ENCODE data around the gene MRPL36. TPM values are rescaled to one million over a fixed set of nuclear protein-coding genes. Genes with fewer than 3 reads are reported as not detected.

Gene MRPL36
- total RNA-seq, 1 donor from 2014 or later, result 50.1 TPM

DNA sequence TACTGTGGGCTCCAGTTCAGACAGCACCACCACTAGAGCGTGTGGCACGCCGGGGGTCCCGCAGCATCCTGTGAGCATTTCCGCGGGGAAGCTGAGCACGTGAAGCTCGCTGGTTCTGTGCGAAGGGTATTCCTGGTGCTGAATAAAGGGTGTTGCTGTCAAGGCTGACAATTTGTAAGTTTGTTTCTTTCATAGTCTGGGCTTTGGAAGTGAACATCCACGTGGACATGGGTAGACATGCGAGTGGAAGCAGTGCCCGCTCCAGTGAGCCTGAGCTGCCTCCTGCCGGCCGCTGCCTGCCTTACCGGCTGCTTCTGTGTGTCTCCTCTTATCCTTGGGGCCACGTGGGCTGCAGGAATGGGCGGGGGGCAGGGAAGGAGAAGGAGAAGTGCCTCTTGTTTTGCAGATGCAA lies 16.2 kb upstream of the MRPL36 start:
- H3K27me3 ChIP-seq, result no peaks in the 10 kb centered on the region
- intact Hi-C loops (cut with DNase I), result no loop called here
- no peaks in the 10 kb centered on the region for H3K9me3 ChIP-seq
- TF ChIP-seq, protein P1, sequence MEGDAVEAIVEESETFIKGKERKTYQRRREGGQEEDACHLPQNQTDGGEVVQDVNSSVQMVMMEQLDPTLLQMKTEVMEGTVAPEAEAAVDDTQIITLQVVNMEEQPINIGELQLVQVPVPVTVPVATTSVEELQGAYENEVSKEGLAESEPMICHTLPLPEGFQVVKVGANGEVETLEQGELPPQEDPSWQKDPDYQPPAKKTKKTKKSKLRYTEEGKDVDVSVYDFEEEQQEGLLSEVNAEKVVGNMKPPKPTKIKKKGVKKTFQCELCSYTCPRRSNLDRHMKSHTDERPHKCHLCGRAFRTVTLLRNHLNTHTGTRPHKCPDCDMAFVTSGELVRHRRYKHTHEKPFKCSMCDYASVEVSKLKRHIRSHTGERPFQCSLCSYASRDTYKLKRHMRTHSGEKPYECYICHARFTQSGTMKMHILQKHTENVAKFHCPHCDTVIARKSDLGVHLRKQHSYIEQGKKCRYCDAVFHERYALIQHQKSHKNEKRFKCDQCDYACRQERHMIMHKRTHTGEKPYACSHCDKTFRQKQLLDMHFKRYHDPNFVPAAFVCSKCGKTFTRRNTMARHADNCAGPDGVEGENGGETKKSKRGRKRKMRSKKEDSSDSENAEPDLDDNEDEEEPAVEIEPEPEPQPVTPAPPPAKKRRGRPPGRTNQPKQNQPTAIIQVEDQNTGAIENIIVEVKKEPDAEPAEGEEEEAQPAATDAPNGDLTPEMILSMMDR (IDR thresholded peaks at IDR 0.05), result no peak
- TF ChIP-seq POLR2A (IDR thresholded peaks at IDR 0.05) (no peak), POLR2AphosphoS5 (IDR thresholded peaks at IDR 0.05; ENCODE audit: insufficient read depth in 1 of 2, low read depth in 1 of 2) (no peak)
- no peak overlapping the region for H3K27ac ChIP-seq
- DNase-seq (ENCODE audit: extremely low spot score in 2 of 2), result no peak
- H3K4me3 ChIP-seq, result no peak overlapping the region
- H3K36me3 ChIP-seq, result peaks cover 0 to 72% of the 10 kb centered on the region in 2 donors
- no peaks in the 10 kb centered on the region for H3K4me1 ChIP-seq

DNA sequence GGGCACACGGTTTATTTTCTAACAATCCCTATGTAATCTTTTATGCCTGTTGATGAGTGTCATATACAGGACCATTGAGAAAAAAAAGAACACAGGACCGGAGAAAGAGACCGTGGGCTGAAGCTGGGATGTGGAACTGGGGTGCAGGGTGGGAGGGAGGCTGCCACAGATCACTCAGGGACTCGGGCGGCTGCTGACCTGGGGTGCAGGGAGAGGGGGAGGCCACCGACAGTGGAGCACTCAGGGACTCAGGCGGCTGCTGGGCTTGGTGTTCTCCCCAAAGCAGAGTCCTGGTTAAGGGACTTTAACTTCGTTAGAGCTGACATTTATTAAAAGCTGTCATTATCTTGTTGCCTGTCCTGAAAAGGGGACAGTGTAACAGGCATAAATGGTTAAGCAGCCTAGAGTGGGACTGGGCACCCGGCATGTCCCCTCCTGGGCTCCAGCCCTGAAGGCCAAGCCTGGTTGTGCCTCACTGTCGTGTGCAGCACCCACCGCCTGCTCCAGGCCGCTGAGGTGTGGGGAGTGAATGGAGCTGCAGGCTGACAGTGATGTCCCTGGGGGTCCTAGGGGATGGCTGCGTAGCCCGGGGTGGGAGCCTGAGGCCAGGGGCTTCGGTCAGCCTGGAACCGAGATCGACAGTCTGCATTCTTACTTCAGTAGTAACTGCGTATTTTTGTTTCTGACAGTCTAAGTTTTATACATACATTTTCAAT lies 15.6 kb upstream of the MRPL36 start:
- H3K36me3 ChIP-seq, result peaks cover 0 to 72% of the 10 kb centered on the region in 2 donors
- intact Hi-C loops (cut with DNase I), result no loop called here
- no peaks in the 10 kb centered on the region for H3K9me3 ChIP-seq
- DNase-seq (ENCODE audit: extremely low spot score in 2 of 2), result no peak
- no peak for TF ChIP-seq POLR2A (IDR thresholded peaks at IDR 0.05)
- TF ChIP-seq POLR2AphosphoS5 (IDR thresholded peaks at IDR 0.05; ENCODE audit: insufficient read depth in 1 of 2, low read depth in 1 of 2), result no peak
- TF ChIP-seq, protein P1 (IDR thresholded peaks at IDR 0.05), result no peak
- no peaks in the 10 kb centered on the region for H3K4me1 ChIP-seq
- no peak overlapping the region for H3K27ac ChIP-seq
- no peak overlapping the region for H3K4me3 ChIP-seq
- H3K27me3 ChIP-seq, result no peaks in the 10 kb centered on the region

DNA sequence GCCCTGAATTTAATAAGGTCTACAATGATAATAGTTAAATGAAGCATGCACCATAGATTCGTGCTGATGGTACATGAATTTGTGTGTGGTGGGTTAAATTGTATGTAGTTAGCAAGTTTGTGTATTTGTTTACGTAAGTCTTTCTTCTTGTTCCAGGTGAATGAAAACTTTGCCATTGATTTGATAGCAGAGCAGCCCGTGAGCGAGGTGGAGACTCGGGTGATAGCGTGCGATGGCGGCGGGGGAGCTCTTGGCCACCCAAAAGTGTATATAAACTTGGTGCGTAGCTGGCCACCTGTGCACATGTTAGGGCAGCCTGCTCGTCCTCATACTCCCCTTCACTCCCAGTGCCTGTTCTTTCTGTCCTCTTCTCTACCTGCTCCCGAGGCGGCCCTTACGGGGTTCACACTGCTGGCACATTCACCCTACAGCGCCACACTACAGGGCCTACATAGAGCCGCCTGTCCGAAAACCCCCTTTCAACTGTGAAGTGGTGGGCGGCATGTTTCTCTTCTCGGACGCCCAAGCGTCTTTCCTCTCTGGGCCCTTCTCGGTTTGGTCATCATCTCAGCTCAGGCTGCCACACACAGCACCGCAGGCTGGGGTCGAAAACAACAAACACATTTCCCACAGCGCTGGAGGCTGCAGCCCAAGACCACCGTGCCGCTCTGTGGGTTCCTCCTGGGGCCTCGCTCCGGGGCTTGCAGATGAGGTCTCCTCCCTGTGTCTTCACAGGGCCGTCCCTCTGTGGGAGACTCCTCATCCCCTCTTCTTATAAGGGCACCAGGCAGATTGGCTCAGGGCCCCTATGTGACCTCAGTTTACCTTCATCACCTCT lies 14.8 kb upstream of the MRPL36 start:
- DNase-seq (ENCODE audit: extremely low spot score in 2 of 2), result no peak
- intact Hi-C loops (cut with DNase I), result no loop called here
- H3K4me1 ChIP-seq, result no peaks in the 10 kb centered on the region
- H3K4me3 ChIP-seq, result no peak overlapping the region
- no peaks in the 10 kb centered on the region for H3K27me3 ChIP-seq
- TF ChIP-seq POLR2AphosphoS5 (IDR thresholded peaks at IDR 0.05; ENCODE audit: insufficient read depth in 1 of 2, low read depth in 1 of 2), result no peak
- H3K27ac ChIP-seq, result no peak overlapping the region
- H3K9me3 ChIP-seq, result no peaks in the 10 kb centered on the region
- peaks cover 0 to 78% of the 10 kb centered on the region in 2 donors for H3K36me3 ChIP-seq

DNA sequence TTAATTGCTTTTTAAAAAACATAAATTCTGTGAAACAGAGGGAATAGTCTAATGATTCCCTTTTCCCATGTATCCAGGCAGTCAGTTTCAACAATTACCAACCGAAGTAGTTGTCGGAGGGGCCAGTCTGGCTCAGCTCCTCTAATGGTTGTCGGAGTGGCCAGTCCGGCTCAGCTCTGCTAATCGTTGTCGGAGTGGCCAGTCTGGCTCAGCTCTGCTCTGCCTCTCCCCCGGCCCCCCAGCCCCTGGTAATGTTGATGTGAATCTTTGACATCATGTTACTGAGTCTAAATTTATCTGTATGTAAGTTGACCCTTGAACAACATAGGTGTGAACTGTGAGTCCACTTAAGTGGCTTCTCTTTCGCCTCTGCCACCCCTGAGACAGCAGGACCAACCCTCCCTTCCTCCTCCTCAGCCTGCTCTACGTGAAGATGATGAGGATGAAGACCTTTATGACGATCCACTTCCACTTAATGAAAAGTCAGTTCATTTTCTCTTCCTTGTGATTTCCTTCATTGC lies 11.0 kb upstream of the MRPL36 start:
- Histone ChIP-seq H3K9me3 (no peaks in the 10 kb centered on the region), H3K27ac (no peak overlapping the region), H3K36me3 (peaks cover 0 to 69% of the 10 kb centered on the region in 2 donors), H3K27me3 (no peaks in the 10 kb centered on the region), H3K4me3 (no peak overlapping the region), H3K4me1 (no peaks in the 10 kb centered on the region)
- no peak for DNase-seq (ENCODE audit: extremely low spot score in 2 of 2)
- TF ChIP-seq POLR2A (IDR thresholded peaks at IDR 0.05) (no peak), POLR2AphosphoS5 (IDR thresholded peaks at IDR 0.05; ENCODE audit: insufficient read depth in 1 of 2, low read depth in 1 of 2) (no peak)
- TF ChIP-seq, protein P1 (IDR thresholded peaks at IDR 0.05), result no peak
- intact Hi-C loops (cut with DNase I), result no loop called here

DNA sequence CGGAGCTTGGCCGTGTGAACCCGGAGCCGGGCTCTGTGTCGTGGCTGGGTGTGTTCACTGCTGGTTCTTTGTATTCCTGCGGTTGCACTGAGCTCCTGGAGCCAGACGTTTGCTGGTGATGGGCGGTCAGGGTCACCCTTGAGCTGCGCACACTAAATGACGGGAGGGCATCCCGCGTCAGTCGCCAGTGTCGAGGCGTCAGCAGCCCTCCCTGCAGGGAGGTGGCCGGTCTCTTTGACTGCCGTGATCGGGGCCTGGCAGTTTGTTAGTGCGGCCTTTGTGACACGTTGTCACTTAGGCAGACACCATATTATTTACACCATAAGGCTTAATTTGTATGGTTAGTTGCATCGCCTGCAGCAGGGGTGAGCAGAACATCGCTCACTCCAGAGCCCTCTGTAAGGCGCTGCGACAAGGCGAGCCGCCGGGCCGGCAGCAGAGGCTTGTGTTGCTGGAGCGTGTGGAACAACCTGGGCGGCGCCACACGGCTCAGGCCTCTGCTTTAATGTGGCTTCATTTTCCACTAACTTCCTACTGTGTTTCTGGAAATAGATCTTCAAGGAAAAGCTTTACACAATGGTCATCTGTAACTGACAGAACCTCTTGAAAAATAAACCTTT lies 9.9 kb upstream of the MRPL36 start:
- Histone ChIP-seq H3K4me1 (no peaks in the 10 kb centered on the region), H3K9me3 (no peaks in the 10 kb centered on the region), H3K4me3 (no peak overlapping the region), H3K27me3 (no peaks in the 10 kb centered on the region), H3K36me3 (peaks cover 0 to 69% of the 10 kb centered on the region in 2 donors), H3K27ac (no peak overlapping the region)
- no peak for DNase-seq (ENCODE audit: extremely low spot score in 2 of 2)
- TF ChIP-seq POLR2AphosphoS5 (IDR thresholded peaks at IDR 0.05; ENCODE audit: insufficient read depth in 1 of 2, low read depth in 1 of 2) (no peak), POLR2A (IDR thresholded peaks at IDR 0.05) (no peak)
- TF ChIP-seq, protein P1 (IDR thresholded peaks at IDR 0.05), result no peak
- intact Hi-C loops (cut with DNase I), result no loop called here
